DND-41 (cell line): Measurements from ENCODE around the gene AMDHD1.

Experiments
- ATAC-seq: fragments of 200-7000 bp; cut with Tn5 transposase; 3 replicates; pipeline ENCODE4 v1.9.1; 2021; ENCODE audit warnings: low read depth; ENCODE audit not compliant: insufficient read depth
- DNase-seq: peaks from one replicate; pipeline ENCODE4 v3.0.0-alpha.2; 2020
- H2AFZ ChIP-seq: 2 replicates; pipeline ENCODE4 v1.6.0; 2012; ENCODE audit warnings: low read depth, low read length
- H3K27ac ChIP-seq: 2 replicates; pipeline ENCODE4 v1.5.1; 2012; ENCODE audit warnings: low read length, inconsistent platforms
- H3K27me3 ChIP-seq: fragments of 200-600 bp; sonication (generic); 2 replicates; pipeline ENCODE4 v1.6.0; 2012; ENCODE audit warnings: low read length, mild to moderate bottlenecking, inconsistent platforms; ENCODE audit not compliant: insufficient read depth, poor library complexity
- H3K36me3 ChIP-seq: 2 replicates; pipeline ENCODE4 v1.5.1; 2012; ENCODE audit warnings: low read length, inconsistent platforms; ENCODE audit not compliant: insufficient read depth
- H3K4me1 ChIP-seq: 2 replicates; pipeline ENCODE4 v1.5.1; 2012; ENCODE audit warnings: mild to moderate bottlenecking, low read length; ENCODE audit not compliant: insufficient read depth
- H3K4me2 ChIP-seq: 2 replicates; pipeline ENCODE4 v1.6.0; 2012; ENCODE audit warnings: mild to moderate bottlenecking, moderate library complexity, low read length, inconsistent platforms; ENCODE audit not compliant: insufficient read depth
- H3K4me3 ChIP-seq, 2 experiments: fragments of 200-600 bp in 1 of 2; shearing (Covaris generic) in 1 of 2; 2 replicates each; pipeline ENCODE4 v1.5.1; 2012 to 2016; ENCODE audit warnings: inconsistent platforms in 2 of 2, low read length in 2 of 2, mild to moderate bottlenecking in 2 of 2, low read depth in 1 of 2, moderate library complexity in 1 of 2
- H3K79me2 ChIP-seq: 2 replicates; pipeline ENCODE4 v1.6.0; 2012; ENCODE audit warnings: low read length, inconsistent platforms; ENCODE audit not compliant: insufficient read depth
- H3K9ac ChIP-seq: 2 replicates; pipeline ENCODE4 v1.6.0; 2012; ENCODE audit warnings: low read depth, mild to moderate bottlenecking, inconsistent platforms, low read length, moderate library complexity
- H3K9me3 ChIP-seq: 2 replicates; pipeline ENCODE4 v1.5.1; 2012; ENCODE audit warnings: low read length, moderate library complexity, mild to moderate bottlenecking, inconsistent platforms; ENCODE audit not compliant: insufficient read depth, severe bottlenecking
- H4K20me1 ChIP-seq: 2 replicates; pipeline ENCODE4 v1.6.0; 2012; ENCODE audit warnings: low read length; ENCODE audit not compliant: insufficient read depth
- EZH2 ChIP-seq: IDR thresholded peaks from 3 replicates; pipeline ENCODE4 v1.6.1; 2012; ENCODE audit warnings: borderline replicate concordance, low read depth, mild to moderate bottlenecking, moderate library complexity, low read length, inconsistent platforms; ENCODE audit not compliant: severe bottlenecking
- TF ChIP-seq, protein P1 (sequence below): IDR thresholded peaks from 2 replicates; pipeline ENCODE4 v1.5.1; 2012; ENCODE audit warnings: borderline replicate concordance, low read length, moderate library complexity, mild to moderate bottlenecking; ENCODE audit not compliant: poor library complexity, severe bottlenecking; ENCODE audit errors: extremely low read depth

Gene AMDHD1

DNA sequence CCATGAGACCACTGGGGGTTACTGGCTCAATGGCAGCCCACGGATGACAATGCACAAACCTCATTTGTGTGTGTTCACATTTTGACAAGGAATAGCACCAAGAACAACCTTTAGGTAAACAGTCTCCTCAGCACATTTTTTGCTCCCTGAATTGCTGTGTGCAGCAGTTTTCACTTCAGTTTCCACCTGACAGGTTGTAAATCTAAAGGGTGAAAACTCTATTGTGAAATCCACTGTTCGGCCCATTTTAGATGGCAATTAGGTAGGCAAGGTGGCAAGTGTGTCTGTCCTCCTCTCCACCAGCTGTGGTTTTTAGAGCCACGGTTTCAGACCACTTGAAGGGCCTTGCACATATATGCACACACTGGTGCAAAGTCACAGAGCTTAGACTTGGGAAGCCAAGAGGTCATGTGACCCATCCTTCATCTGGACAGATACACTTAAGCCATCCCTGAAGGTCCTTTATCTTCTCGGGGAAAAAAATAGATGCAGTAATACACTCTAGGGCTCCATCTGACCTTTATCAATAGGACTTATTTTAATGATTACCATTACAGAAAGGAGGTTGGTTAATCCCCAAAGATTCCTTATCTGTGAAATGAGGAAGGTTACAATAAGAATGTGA is 29.8 kb downstream of the AMDHD1 start:
- TF ChIP-seq EZH2: no peak
- TF ChIP-seq, protein P1, sequence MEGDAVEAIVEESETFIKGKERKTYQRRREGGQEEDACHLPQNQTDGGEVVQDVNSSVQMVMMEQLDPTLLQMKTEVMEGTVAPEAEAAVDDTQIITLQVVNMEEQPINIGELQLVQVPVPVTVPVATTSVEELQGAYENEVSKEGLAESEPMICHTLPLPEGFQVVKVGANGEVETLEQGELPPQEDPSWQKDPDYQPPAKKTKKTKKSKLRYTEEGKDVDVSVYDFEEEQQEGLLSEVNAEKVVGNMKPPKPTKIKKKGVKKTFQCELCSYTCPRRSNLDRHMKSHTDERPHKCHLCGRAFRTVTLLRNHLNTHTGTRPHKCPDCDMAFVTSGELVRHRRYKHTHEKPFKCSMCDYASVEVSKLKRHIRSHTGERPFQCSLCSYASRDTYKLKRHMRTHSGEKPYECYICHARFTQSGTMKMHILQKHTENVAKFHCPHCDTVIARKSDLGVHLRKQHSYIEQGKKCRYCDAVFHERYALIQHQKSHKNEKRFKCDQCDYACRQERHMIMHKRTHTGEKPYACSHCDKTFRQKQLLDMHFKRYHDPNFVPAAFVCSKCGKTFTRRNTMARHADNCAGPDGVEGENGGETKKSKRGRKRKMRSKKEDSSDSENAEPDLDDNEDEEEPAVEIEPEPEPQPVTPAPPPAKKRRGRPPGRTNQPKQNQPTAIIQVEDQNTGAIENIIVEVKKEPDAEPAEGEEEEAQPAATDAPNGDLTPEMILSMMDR: no peak
- no peaks in the 10 kb centered on the region for H3K4me1 ChIP-seq
- no peak for ATAC-seq
- H4K20me1 ChIP-seq: no peaks in the 10 kb centered on the region
- no peak overlapping the region for H3K27ac ChIP-seq
- no peaks in the 10 kb centered on the region for H3K27me3 ChIP-seq
- no peak overlapping the region for H2AFZ ChIP-seq
- H3K9ac ChIP-seq: no peak overlapping the region
- no peaks in the 10 kb centered on the region for H3K36me3 ChIP-seq
- H3K79me2 ChIP-seq: no peaks in the 10 kb centered on the region
- H3K4me2 ChIP-seq: no peak overlapping the region
- H3K9me3 ChIP-seq: no peaks in the 10 kb centered on the region
- DNase-seq: no peak
- no peak overlapping the region for H3K4me3 ChIP-seq

DNA sequence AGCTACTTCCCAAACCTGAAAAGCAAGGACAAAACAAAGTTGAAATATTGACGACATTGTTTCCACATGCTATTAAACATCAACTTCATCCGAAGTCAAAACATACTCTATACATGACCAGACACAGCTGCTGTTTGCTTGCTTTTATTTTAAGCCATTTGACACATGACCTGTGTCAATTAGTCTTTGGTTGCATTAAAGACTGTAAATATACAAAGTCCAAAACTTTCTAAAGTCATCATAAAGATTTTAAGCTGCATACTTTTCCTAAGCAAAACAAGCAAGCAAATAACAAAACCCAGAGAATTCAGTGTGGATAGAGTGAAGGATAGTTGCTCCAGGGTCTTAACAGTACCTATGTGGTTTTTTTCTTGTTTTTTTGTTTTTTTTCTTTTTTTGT is 31.2 kb downstream of the AMDHD1 start:
- no peak overlapping the region for H3K9ac ChIP-seq
- no peak overlapping the region for H2AFZ ChIP-seq

GRCh38 chr12:95975491-95975890 is 32.4 kb downstream of the AMDHD1 start:
- H3K4me2 ChIP-seq: no peak overlapping the region
- H2AFZ ChIP-seq: no peak overlapping the region
- H3K4me1 ChIP-seq: no peaks in the 10 kb centered on the region
- no peak for TF ChIP-seq EZH2
- TF ChIP-seq, protein P1: no peak
- ATAC-seq (no peak), DNase-seq (no peak)
- no peak overlapping the region for H3K27ac ChIP-seq
- no peak overlapping the region for H3K4me3 ChIP-seq
- H3K9ac ChIP-seq: no peak overlapping the region
- H3K36me3 ChIP-seq: no peaks in the 10 kb centered on the region
- H3K27me3 ChIP-seq: no peaks in the 10 kb centered on the region
- H3K79me2 ChIP-seq: no peaks in the 10 kb centered on the region
- no peaks in the 10 kb centered on the region for H4K20me1 ChIP-seq
- no peaks in the 10 kb centered on the region for H3K9me3 ChIP-seq

More for the DNA sequence above, 31.2 kb downstream of the AMDHD1 start:
- Histone ChIP-seq H3K79me2 (no peaks in the 10 kb centered on the region), H3K36me3 (no peaks in the 10 kb centered on the region), H4K20me1 (no peaks in the 10 kb centered on the region), H3K9me3 (no peaks in the 10 kb centered on the region), H3K4me1 (no peaks in the 10 kb centered on the region), H3K4me3 (no peak overlapping the region), H3K27ac (no peak overlapping the region), H3K27me3 (no peaks in the 10 kb centered on the region), H3K4me2 (no peak overlapping the region)
- no peak for DNase-seq
- TF ChIP-seq, protein P1: no peak
- no peak for TF ChIP-seq EZH2
- no peak for ATAC-seq

DNA sequence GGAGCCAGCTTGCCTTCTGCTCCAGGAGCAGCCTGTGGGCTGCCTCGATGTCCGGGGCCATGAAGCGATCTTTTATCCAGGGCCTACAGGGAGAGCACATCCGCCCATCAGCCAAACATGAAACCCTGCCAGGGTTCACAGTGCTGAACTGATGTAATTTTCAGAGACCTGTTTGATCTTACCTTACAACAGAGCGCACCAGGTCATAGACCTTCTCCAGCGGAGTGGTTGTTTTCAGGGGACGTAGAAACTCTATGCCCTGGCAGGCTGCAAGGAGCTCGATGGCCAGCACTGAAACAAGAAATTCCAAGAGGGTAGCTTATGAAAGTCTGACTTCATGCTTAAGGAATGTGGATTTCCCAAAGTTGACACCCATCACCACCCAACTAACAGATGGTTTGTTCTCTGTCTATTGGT is 33.3 kb downstream of the AMDHD1 start:
- ATAC-seq: no peak
- Histone ChIP-seq H3K9me3 (no peaks in the 10 kb centered on the region), H3K36me3 (no peaks in the 10 kb centered on the region), H3K79me2 (no peaks in the 10 kb centered on the region), H3K4me3 (no peak overlapping the region), H3K9ac (no peak overlapping the region), H4K20me1 (no peaks in the 10 kb centered on the region), H3K27ac (no peak overlapping the region), H3K4me1 (no peaks in the 10 kb centered on the region), H3K4me2 (no peak overlapping the region), H3K27me3 (no peaks in the 10 kb centered on the region), H2AFZ (no peak overlapping the region)
- no peak for DNase-seq
- no peak for TF ChIP-seq EZH2
- TF ChIP-seq, protein P1: no peak
